Measurements from ENCODE around the gene IFT122. TPM values are rescaled to one million over a fixed set of nuclear protein-coding genes. Genes with fewer than 3 reads are reported as not detected.

Gene IFT122
- total RNA-seq, 1 donor = 42.3 TPM

DNA sequence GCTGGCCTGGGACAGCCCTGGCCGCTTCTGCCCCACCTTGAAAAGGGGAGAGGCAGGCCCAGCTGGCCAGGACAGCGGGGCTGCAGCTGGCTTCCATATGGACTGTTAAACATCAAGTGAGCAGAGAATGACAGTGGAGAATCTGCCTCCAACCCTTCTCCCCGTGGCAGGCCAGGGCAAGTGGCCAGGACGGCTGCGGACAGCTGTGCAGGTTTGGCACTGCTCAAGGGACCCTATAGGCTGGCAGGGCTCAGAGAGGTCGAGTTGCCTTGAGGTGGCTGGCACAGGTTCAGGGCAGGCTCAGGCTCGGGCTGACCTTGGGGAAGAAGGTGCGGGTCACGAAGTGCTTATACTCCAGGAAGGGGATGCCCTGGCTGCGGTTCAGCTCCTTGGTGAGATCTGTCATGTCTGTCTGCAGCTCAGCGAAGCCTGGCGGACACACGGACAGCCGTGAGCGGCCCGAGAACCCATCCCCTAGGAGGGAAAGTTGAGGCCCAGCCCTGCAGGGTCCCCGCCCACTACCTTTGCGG lies 127.2 kb downstream of the IFT122 start:
- DNase-seq (ENCODE audit: low read depth in 2 of 3, low spot score in 2 of 3) = no peak

DNA sequence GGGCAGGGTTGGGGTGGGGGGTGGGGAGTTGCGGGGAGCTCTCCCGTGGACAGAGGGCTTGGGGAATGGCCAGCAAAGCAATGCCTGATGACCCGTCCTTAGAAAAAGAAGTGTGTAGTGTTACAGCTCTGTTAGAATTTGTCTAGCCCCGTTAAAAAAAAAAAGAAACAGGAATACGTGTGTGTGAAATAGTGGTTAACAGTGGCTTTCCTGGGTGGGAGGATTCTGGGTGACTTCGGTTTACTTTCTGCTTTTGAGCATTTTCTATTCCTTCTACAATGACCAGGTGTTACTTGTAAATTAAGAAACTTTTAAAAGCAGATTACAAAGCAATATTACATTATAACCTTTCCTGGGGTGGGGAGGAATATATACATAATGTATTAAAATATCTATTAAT lies 127.9 kb downstream of the IFT122 start:
- no peak for DNase-seq (ENCODE audit: low read depth in 2 of 3, low spot score in 2 of 3)

DNA sequence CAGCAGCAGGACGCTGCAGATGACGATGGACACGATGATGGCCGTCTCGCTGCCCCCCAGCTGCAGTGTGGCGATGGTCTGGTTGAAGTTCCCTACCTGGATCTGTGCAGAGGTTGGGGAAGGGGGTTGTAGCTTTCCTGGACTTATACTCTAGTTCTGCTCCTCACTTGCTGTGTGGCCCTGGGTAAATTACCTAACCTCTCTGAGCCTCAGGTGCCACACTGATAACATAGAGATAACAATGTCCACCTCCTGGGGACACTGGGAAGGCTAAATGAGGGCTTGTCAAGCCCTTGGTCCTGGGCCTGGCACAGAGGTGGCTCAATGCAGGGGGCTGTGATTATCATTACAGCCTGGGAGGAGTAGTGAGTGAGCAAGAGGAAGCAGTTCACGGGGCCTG lies 129.8 kb downstream of the IFT122 start:
- DNase-seq (ENCODE audit: low read depth in 2 of 3, low spot score in 2 of 3) = no peak

Small RNAs within 50 kb of the gene (small RNA-seq; reads per million reads assigned to genes)
- 0.20 reads per million for gene SNORA7B

Other genes with a start within 250 kb of the IFT122 start
- 135 TPM for gene COPG1, start 190.6 kb upstream of the IFT122 start, total RNA-seq
- gene HMCES, start 161.4 kb upstream of the IFT122 start, total RNA-seq = 33.4 TPM
- gene EFCAB12, start 11.6 kb upstream of the IFT122 start, total RNA-seq = 0.27 TPM
- gene MBD4, start 276 bp upstream of the IFT122 start, total RNA-seq = 32.9 TPM
- gene RHO, start 88.4 kb downstream of the IFT122 start, total RNA-seq = under 0.01 TPM
- not detected for gene H1-8, start 103.0 kb downstream of the IFT122 start, total RNA-seq
- gene PLXND1, start 166.5 kb downstream of the IFT122 start, total RNA-seq = 357 TPM

Data from hematopoietic multipotent progenitor cell (in vitro differentiated cells).